GM18511 (cell line): ENCODE results near the gene STAP1.
"Not testable (repeated sequence)": the region's sequence is repeated elsewhere in the genome, so short reads cannot be mapped to it uniquely, and the experiment has no call there.

Experiments used
- ATAC-seq: cut with Tn5 transposase; IDR thresholded peaks from one replicate; pipeline ENCODE4 v1.9.1; 2021; ENCODE audit warnings: mild to moderate bottlenecking, moderate library complexity; ENCODE audit not compliant: unreplicated experiment

Gene STAP1

GRCh38 chr4:67615119-67615518, 56.6 kb downstream of the STAP1 start:
- ATAC-seq, result no peak

GRCh38 chr4:67616478-67616877, 58.0 kb downstream of the STAP1 start:
- ATAC-seq, result no peak

- no peak for ATAC-seq
Measured at GRCh38 chr4:67624939-67625338, 66.4 kb downstream of the STAP1 start.

- peak; percentile 89 for ATAC-seq
Measured at GRCh38 chr4:67632492-67632891, 74.0 kb downstream of the STAP1 start.

- ATAC-seq, result no peak
Measured at GRCh38 chr4:67634741-67635140, 76.2 kb downstream of the STAP1 start.

- no peak for ATAC-seq
Measured at GRCh38 chr4:67635331-67635730, 76.8 kb downstream of the STAP1 start.

GRCh38 chr4:67636978-67637377, 78.5 kb downstream of the STAP1 start:
- not testable (repeated sequence) for ATAC-seq

GRCh38 chr4:67638136-67638535, 79.6 kb downstream of the STAP1 start:
- ATAC-seq, result no peak

GRCh38 chr4:67651536-67651935, 93.0 kb downstream of the STAP1 start:
- no peak for ATAC-seq
